Activated CD8-positive, alpha-beta T cell treated with anti-CD3 and anti-CD28 coated beads, Interleukin-2, amount 10 ng/mL, durations not matched to agents 7 days and 5 days (primary cell): Measurements from ENCODE around the gene LSM3. TPM values are rescaled to one million over a fixed set of nuclear protein-coding genes. Genes with fewer than 3 reads are reported as not detected.
"Not testable (repeated sequence)": the region's sequence is repeated elsewhere in the genome, so short reads cannot be mapped to it uniquely, and the experiment has no call there.

Experiments
- ATAC-seq: fragments of 150-1000 bp; cut with Tn5 transposase; one replicate; pipeline ENCODE4 v1.10.0; 2021; ENCODE audit warnings: moderate library complexity
- CTCF ChIA-PET: fragments of 350-600 bp; sonication (Branson Sonifier 250); formaldehyde crosslinking; loops from one replicate; lab custom pipeline; 2021; ENCODE audit warnings: antibody characterized with exemption; lab: Charles Lee
- POLR2A ChIA-PET: fragments of 350-600 bp; sonication (Branson Sonifier 250); formaldehyde crosslinking; loops from one replicate; lab custom pipeline; 2021; ENCODE audit warnings: antibody characterized with exemption; lab: Charles Lee
- DNase-seq: peaks from one replicate; pipeline ENCODE4 v3.0.0-alpha.2; 2020
- H3K27ac Mint-ChIP-seq: one replicate; pipeline ENCODE4 v1.8.0; 2021; ENCODE audit warnings: mild to moderate bottlenecking, mixed read lengths
- H3K27me3 Mint-ChIP-seq: one replicate; pipeline ENCODE4 v1.8.0; 2021; ENCODE audit warnings: low read depth, mixed read lengths
- H3K36me3 Mint-ChIP-seq: one replicate; pipeline ENCODE4 v1.8.0; 2021; ENCODE audit warnings: low read depth, mixed read lengths
- H3K4me1 Mint-ChIP-seq: one replicate; pipeline ENCODE4 v1.8.0; 2021; ENCODE audit warnings: low read depth, mixed read lengths
- H3K4me3 Mint-ChIP-seq: one replicate; pipeline ENCODE4 v1.8.0; 2021; ENCODE audit warnings: mild to moderate bottlenecking, mixed read lengths
- H3K9me3 Mint-ChIP-seq: one replicate; pipeline ENCODE4 v1.8.0; 2022; ENCODE audit warnings: mixed read lengths; ENCODE audit not compliant: insufficient read depth
- total RNA-seq, 2 experiments: library from RNA; stranded (reverse); gene quantifications; one replicate each; pipeline ENCODE4 v1.2.3, GENCODE V29; 2021

LSM3 gene
- total RNA-seq, 2 experiments from 2014 or later: 19.2 to 20.2 TPM

DNA sequence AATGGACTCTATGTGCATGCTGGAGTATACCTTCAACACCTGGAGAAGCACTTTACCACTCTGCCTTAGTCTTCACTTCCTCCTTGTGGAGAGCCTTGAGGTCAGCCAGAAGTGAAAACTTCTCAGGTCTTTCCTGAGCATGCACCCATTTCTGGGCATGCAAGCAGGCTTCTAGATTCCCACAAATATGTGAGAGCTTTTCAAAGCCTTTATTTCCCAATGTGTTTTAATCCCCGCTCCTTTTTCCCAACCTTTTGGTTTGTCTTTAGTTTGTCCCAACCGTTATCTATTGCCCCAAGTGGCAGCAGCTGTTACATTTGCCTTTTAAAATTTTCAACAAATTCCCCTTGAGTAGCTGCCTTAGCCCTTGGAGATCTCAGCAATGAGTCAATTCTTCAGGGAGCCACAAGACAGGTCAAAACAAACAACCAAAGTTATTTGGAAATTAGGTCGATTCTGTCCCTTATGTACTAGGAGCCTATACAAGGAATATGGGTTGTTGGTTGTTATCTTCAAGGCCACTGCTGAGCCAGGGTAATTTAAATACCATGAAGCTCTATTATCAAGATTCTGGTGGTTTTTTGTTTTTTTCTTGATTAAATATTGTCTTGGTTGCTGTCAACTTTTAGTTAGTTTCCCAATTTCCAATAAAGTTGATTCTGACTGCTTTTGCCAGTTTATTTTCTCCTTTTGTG is 44.4 kb downstream of the LSM3 start:
- DNase-seq (no peak), ATAC-seq (no peak)
- no peak overlapping the region for H3K4me3 Mint-ChIP-seq
- no peak overlapping the region for H3K27ac Mint-ChIP-seq
- POLR2A ChIA-PET: no interaction called here
- CTCF ChIA-PET: interaction anchor here (3.3 kb wide), 1 partner anchor 19 kb away, joined by 13 read pairs; no protein-coding TSS in a partner anchor
- peaks cover 8% of the 10 kb centered on the region for H3K9me3 Mint-ChIP-seq
- H3K27me3 Mint-ChIP-seq: peaks cover 13% of the 10 kb centered on the region
- H3K4me1 Mint-ChIP-seq: no peaks in the 10 kb centered on the region
- peaks cover 2% of the 10 kb centered on the region for H3K36me3 Mint-ChIP-seq

DNA sequence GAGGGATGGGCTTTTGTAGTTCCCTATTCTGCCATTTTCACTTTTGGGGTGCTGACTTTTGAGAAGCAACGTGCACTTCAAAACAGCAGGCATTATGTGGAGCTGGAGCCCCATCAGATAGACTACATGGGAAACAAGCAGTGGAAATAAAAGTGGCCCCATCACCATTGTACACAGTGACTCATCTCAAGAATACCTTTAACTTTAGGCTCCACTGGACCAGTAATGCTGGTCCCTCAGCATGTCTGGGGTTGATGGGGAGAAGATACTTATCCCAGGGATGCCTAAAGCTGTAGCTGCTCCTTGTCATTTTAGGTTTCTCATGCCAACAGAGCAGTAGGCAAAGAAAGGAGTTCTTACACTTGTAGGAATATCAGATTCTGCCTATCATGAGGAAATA is 45.0 kb downstream of the LSM3 start:
- Mint-ChIP-seq H3K27ac (no peak overlapping the region), H3K27me3 (peaks cover 12% of the 10 kb centered on the region), H3K9me3 (peaks cover 8% of the 10 kb centered on the region), H3K4me3 (no peak overlapping the region), H3K4me1 (no peaks in the 10 kb centered on the region), H3K36me3 (peaks cover 2% of the 10 kb centered on the region)
- POLR2A ChIA-PET: no interaction called here
- ATAC-seq: no peak
- DNase-seq: no peak
- CTCF ChIA-PET: interaction anchor here (3.3 kb wide), 1 partner anchor 20 kb away, joined by 13 read pairs; no protein-coding TSS in a partner anchor

GRCh38 chr3:14224895-14225294 is 46.3 kb downstream of the LSM3 start:
- ChIA-PET CTCF (no interaction called here), POLR2A (no interaction called here)
- H3K4me1 Mint-ChIP-seq: no peaks in the 10 kb centered on the region
- DNase-seq (no peak), ATAC-seq (no peak)
- no peak overlapping the region for H3K4me3 Mint-ChIP-seq
- peaks cover 12% of the 10 kb centered on the region for H3K27me3 Mint-ChIP-seq
- H3K36me3 Mint-ChIP-seq: peaks cover 2% of the 10 kb centered on the region
- H3K27ac Mint-ChIP-seq: no peak overlapping the region
- peaks cover 8% of the 10 kb centered on the region for H3K9me3 Mint-ChIP-seq

DNA sequence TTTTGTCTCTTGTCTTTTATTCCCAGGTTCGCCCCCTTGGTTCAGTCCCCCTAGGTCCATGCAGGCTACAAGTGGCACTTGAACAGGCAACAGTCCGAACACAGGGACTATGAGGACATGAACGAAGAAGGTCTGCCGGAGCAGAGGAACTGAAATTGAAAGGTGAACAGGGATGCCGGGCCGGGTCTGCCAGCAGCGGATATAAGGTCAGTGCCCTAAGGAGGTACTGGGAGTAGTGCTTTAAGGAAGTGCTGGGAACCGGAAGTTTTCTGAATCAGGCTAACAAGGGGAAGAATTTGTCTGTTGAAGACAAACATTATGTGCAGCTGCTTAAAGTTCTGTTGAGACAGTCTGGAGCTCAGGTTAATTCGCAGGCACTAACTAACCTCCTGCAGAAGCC is 46.8 kb downstream of the LSM3 start:
- ATAC-seq (no peak), DNase-seq (no peak)
- Mint-ChIP-seq H3K4me3 (no peak overlapping the region), H3K27ac (no peak overlapping the region), H3K4me1 (no peaks in the 10 kb centered on the region), H3K27me3 (peaks cover 12% of the 10 kb centered on the region), H3K36me3 (peaks cover 2% of the 10 kb centered on the region), H3K9me3 (peaks cover 8% of the 10 kb centered on the region)
- ChIA-PET POLR2A (no interaction called here), CTCF (no interaction called here)

GRCh38 chr3:14226351-14226750 is 47.7 kb downstream of the LSM3 start:
- H3K36me3 Mint-ChIP-seq, POLR2A ChIA-PET, H3K4me3 Mint-ChIP-seq, CTCF ChIA-PET, DNase-seq, ATAC-seq, H3K27ac Mint-ChIP-seq, H3K9me3 Mint-ChIP-seq, H3K4me1 Mint-ChIP-seq: not testable (repeated sequence)
- peaks cover 17% of the 10 kb centered on the region for H3K27me3 Mint-ChIP-seq

DNA sequence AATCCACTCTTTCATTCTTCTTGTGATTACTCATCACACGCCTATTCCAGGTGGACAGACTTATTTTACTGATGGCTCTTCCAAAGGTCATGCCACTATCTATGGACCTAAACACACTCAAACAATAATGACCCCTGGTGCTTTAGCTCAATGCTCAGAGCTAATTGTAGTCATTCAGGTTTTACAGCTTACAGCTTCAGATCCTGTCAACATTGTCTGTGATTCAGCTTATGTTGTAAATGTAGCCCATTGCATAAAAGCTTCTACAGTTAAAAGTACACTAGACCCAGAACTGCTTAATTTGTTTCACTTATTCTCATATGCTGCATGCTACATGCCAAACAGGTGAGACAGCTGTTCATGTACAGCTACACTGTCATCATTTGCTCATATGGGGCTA is 49.2 kb downstream of the LSM3 start:
- Mint-ChIP-seq H3K4me1 (peaks cover 4% of the 10 kb centered on the region), H3K4me3 (no peak overlapping the region), H3K9me3 (no peaks in the 10 kb centered on the region), H3K36me3 (no peaks in the 10 kb centered on the region), H3K27me3 (peaks cover 22% of the 10 kb centered on the region), H3K27ac (no peak overlapping the region)
- ChIA-PET POLR2A (no interaction called here), CTCF (interaction anchor here (1.3 to 2.0 kb wide), 2 partner anchors 24 to 34 kb away, joined by 5 to 6 read pairs; no protein-coding TSS in a partner anchor)
- no peak for ATAC-seq
- no peak for DNase-seq

- Mint-ChIP-seq H3K4me1 (peaks cover 11% of the 10 kb centered on the region), H3K4me3 (no peak overlapping the region), H3K27ac (no peak overlapping the region), H3K36me3 (peaks cover 3% of the 10 kb centered on the region), H3K27me3 (peaks cover 24% of the 10 kb centered on the region), H3K9me3 (peaks cover 3% of the 10 kb centered on the region)
- DNase-seq (no peak), ATAC-seq (no peak)
- POLR2A ChIA-PET: no interaction called here
- CTCF ChIA-PET: interaction anchor here (2.0 kb wide), 1 partner anchor 32 kb away, joined by 5 read pairs; no protein-coding TSS in a partner anchor
Observed at GRCh38 chr3:14228681-14229470, 50.3 kb downstream of the LSM3 start.

DNA sequence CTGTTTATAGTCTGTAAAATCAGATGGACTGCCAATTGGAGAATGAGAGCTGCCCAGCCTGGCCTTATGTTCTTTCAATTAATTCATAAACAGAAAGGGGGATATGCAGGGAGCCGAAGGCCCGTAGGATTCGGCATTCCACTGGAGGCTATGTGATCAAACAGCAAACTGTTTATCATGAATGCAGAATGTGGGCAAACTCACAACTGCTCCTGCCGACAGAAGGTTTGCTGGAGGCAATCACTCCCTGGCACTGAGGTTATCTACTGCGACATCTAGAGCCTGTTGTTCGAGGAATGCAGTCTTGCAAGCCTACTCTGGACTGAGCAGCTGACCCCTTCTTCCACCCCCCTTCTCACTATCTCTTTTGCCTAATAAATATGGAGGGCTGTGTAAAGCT is 51.1 kb downstream of the LSM3 start:
- ATAC-seq, H3K9me3 Mint-ChIP-seq, H3K4me3 Mint-ChIP-seq, H3K36me3 Mint-ChIP-seq, H3K27ac Mint-ChIP-seq, DNase-seq, POLR2A ChIA-PET: not testable (repeated sequence)
- Mint-ChIP-seq H3K4me1 (peaks cover 11% of the 10 kb centered on the region), H3K27me3 (peaks cover 26% of the 10 kb centered on the region)
- CTCF ChIA-PET: interaction anchor here (2.0 kb wide), 1 partner anchor 32 kb away, joined by 5 read pairs; no protein-coding TSS in a partner anchor

DNA sequence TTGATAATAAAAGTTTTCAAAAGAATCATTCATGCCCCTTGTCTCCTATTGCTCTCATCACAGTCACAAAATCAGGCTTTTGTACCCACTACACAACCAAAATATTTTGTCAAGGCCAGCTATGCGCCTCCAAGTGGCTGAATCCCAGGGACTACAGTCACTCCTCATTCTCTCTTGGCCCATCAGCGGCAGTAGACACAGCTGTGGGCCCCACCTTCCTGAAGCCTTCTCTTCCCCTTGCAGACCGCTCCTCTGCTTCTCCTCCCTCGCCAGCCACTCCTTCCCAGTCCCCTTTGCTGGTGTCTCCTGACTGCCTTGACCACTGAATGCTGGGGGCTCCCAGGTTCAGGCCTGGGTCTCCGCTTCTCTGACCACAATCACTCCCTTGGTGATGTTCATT is 52.1 kb downstream of the LSM3 start:
- POLR2A ChIA-PET: no interaction called here
- ATAC-seq: no peak
- no peak for DNase-seq
- Mint-ChIP-seq H3K27ac (no peak overlapping the region), H3K9me3 (peaks cover 3% of the 10 kb centered on the region), H3K4me3 (no peak overlapping the region), H3K27me3 (peaks cover 26% of the 10 kb centered on the region), H3K4me1 (peaks cover 11% of the 10 kb centered on the region), H3K36me3 (peaks cover 3% of the 10 kb centered on the region)
- CTCF ChIA-PET: no interaction called here

DNA sequence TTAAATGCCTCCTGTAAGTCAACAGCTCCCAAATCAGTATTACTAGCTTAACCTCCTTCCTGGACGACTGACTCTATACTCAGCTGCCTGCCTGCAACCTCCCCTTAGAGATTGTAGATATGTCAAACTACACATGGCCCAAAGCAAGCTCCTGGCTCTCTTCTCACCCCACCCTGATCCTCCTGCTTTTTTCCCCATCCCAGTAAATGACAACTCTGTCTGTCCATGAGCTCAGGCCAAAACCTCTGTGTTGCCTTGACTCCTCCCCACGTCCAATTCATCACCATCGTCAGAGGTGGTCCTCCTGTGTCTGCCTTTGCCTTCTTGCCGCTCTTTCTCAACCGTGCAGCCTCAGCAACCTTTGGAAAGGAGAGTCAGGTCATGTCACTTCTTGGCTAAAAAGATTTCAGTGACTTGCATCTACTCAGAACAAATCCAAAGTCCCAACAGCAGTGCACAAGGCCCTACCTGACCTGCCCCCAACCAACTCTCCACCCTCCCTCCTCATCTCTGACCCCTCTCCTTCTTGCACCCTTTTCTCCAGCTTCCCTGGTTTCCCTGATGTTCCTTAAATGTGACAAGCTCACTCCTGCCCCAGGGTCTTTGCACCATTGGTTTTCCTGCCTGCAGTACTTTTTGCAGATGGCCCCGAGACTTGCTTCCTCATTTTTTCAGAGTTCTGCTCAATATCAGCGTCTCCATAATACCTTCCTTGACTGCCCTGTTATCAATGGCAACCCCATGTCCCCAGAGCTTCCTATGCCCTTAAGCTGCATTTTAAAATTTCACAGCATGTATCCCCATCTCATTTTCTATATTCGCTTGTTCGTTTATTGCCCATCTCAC is 52.8 kb downstream of the LSM3 start:
- peaks cover 3% of the 10 kb centered on the region for H3K9me3 Mint-ChIP-seq
- no peak overlapping the region for H3K4me3 Mint-ChIP-seq
- ChIA-PET CTCF (interaction anchor here (0.7 to 2.1 kb wide), 3 partner anchors 18 to 236 kb away, joined by 3 to 11 read pairs (median 3); no protein-coding TSS in a partner anchor), POLR2A (no interaction called here)
- DNase-seq (no peak), ATAC-seq (no peak)
- peaks cover 26% of the 10 kb centered on the region for H3K27me3 Mint-ChIP-seq
- H3K36me3 Mint-ChIP-seq: peaks cover 3% of the 10 kb centered on the region
- H3K4me1 Mint-ChIP-seq: peaks cover 11% of the 10 kb centered on the region
- H3K27ac Mint-ChIP-seq: no peak overlapping the region

DNA sequence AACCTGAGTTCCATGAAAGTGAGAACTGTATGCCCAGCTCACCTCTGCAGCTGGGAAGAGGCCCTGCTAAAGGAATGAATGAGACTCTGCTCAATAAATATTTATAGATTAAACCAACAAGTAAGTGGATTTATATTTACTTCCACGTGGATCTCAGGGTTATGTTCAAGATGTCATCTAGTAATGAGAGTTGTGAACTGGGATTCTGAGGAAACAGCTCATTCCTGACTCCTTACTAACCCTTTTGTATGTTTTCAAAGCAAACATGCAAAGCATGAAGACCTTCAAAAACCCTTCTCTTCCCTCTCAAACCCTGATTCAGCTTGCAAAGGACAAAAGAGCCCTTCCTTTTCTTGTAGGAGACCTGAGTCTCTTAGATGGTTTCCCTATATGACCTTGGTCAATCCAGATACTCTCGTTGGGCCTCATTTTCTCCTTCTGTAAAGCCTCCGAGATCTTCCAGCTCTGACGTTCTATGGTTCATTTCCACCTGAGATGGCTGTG is 53.4 kb downstream of the LSM3 start:
- ChIA-PET CTCF (interaction anchor here (0.7 to 2.1 kb wide), 3 partner anchors 18 to 235 kb away, joined by 3 to 11 read pairs (median 3); no protein-coding TSS in a partner anchor), POLR2A (no interaction called here)
- peaks cover 11% of the 10 kb centered on the region for H3K4me1 Mint-ChIP-seq
- H3K27ac Mint-ChIP-seq: no peak overlapping the region
- ATAC-seq (no peak), DNase-seq (no peak)
- H3K4me3 Mint-ChIP-seq: no peak overlapping the region
- H3K27me3 Mint-ChIP-seq: peaks cover 23% of the 10 kb centered on the region
- peaks cover 3% of the 10 kb centered on the region for H3K9me3 Mint-ChIP-seq
- H3K36me3 Mint-ChIP-seq: peaks cover 3% of the 10 kb centered on the region
